HG03469 (cell line): Measurements from ENCODE around the gene ZNF655.

Experiments
- ATAC-seq: cut with Tn5 transposase; IDR thresholded peaks from one replicate; pipeline ENCODE4 v1.9.1; 2021; ENCODE audit warnings: mild to moderate bottlenecking, moderate library complexity, moderate number of reproducible peaks; ENCODE audit not compliant: unreplicated experiment

Gene ZNF655

DNA sequence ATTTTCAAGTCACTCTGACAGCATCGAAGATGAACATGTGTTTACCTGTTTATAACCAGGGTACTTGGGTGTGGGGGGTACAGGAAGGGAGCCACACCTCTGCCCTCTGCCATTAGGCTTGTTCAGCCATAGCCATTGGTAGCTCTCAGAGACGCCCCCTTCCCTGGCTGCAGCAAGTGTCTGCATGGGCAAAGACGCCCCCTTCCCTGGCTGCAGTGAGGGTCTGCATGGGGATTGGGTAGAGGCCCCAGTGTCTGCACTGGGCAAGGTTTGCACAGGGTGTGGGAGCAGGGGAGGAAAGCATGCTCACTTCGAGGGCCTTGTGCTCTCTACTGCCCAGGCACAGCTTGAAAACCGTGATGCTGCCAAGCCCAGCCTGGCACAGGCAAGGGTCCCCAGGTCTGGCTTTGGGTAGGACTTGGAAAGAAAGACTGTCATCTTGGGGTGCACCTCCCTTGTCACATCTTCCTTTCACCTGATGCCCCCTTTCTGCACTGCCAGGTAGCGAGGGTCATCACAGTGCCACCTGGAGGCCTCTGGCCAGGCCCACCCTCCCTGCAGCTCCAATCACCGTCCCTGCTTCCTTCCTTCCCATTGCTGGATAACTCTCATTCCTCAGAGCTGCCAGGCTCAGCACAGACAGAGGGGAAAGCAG lies 43.3 kb downstream of the ZNF655 start:
- no peak for ATAC-seq

DNA sequence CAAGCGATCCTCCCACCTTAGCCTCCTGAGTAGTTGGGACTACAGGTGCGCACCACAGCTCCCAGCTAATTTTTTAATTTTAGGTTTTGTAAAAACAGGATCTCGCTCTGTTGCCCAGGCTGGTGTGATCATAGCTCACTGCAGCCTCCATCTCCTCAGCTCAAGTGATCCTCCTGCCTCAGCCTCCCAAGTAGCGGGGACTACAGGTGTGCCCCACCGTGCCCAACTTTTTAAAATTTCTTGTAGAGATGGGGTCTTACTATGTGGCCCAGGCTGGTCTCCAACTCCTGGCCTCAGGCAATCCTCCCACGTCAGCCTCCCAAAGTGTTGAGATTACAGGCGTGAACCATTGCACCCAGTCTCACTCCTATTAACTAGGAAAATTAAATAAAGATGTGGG lies 47.1 kb downstream of the ZNF655 start:
- no peak for ATAC-seq

DNA sequence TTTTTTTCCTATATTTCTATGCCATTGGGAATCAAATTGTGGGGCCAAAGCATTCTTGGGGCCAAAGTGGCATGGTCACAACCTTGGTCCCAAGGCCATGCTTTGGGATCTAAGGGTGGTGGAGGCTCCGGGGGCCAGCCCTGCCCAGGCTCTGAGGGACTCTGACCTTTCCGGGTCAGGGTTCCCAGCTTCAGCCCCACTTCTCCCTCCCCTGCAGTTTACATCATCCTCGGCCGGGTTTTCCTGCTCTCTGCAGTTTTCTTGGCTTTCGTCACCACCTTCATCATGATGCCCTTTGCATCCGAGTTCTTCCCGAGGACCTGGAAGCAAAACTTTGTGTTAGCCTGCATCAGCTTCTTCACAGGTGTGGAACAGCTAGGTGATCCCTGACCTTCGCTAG lies 48.1 kb downstream of the ZNF655 start:
- no peak for ATAC-seq

DNA sequence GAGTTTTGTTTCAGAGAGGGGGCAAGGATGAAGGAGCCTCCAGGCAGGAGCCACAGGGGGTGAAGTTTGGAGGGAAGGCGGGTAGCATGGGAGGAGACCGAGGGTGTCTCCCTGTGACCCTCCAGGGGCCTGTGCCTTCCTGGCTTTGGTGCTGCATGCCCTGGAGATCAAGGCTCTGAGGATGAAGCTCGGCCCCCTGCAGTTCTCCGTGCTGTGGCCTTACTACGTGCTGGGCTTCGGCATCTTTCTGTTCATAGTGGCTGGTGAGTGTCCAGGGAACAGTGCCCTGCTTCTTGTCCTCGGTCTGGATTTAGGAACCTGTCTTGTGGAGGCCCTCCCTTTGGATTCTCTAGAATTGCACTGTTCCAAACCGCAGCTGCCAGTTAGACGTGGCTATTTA lies 49.1 kb downstream of the ZNF655 start:
- no peak for ATAC-seq

DNA sequence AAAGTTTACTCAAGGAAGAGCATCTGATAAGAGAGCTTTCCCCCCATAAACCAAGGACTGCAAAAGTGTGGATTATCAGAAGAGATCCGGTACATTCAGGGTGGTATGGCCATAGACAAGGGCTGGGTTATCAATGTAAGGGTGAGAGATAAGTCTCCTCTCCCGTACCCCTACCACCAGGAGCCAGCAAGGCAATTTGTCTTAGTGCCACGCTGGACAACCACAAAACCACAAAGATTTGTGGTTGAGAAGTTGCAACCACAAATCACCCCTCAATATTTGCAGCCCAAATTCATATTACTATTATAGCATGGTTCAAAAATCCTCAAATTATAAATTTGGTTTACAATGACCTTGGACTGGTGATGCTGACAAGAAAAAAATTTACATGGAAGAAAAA lies 56.1 kb downstream of the ZNF655 start:
- no peak for ATAC-seq

DNA sequence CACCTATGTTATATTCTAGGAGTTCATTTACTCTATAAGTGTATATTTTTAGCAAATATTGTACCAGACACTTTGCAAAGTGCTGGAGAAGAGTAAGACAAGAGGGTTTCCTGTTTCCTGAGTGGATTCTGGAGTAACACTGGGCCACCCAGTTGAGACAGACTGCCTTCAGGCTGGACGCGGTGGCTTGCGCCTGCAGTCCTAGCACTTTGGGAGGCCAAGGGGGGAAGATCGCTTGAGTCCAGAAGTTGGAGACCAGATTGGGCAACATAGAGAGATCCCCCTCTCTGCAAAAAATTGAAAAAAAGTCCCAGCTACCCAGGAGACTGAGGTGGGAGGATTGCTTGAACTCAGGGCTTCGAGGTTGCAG lies 57.5 kb downstream of the ZNF655 start:
- no peak for ATAC-seq

DNA sequence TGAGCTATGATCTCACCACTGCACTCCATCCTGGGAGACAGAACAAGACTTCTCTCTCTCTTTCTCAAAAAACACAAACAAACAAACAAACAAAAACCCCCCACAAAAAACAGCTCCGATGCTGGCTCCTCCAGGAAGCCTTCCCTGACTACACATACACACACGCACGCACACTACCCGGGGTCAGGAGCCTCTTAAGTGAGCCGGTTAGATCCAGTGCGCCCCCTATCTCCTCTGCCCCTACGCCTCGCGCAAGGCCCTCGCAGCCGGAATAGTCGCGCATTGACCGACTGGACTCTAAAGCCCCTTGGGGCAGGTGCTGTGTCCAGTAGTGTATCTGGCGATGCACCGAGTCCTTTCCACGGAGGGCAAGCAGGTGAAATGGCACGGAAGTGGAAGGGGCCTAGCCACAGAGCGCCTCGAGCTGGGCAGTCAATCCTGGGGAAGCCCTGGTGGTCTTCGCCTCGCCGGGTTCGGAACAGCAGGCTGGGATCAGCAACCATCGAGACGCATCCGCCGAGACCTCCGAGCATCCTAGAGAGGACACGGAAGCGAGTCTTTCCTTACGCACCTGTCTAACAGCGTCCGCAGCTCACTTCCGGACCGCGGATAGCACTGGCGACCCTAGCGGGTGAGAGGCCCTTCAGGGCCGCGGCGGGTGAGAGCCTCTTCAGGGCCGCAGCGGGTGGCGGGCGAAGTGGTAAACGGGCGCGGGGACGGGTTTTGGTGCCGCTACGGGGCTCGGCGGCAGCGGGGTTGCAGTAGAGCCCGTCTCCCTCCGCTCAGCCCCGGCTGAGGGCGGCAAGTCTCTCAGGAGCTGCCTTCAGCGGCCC lies 58.1 kb downstream of the ZNF655 start, which contains the start of gene ZSCAN25:
ZSCAN25 (plus strand) TSS at position 588 of the 833 bp plus-strand sequence. CDS start 2,661 bp downstream, outside the sequence.
- peak; percentile 73 for ATAC-seq

DNA sequence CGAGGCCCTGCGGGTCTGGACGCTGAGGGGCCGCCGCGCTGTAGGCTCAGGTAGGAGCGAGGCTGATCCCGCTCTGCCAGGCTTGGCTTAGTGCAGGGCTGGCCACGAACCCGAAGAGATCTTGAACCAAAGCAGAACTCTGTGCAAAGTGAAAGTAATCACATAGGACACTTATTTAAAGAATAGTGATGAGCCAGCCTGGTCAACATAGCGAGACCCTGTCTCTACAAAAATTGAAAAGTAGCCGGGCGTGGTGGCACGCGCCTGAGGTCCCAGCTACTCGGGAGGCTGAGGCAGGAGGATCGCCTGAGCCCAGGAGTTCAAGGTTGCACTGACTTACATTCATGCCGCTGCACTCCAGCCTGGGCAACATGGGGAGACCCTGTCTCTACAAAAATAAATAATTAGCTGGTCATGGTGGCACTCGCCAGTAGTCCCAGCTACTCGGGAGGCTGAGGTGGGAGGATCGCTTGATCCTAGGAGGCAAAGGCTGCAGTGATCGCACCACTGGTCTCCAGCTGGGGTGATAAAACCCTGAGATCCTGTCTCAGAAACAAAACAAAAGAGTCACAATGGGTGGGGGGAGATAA lies 58.8 kb downstream of the ZNF655 start:
- peak; percentile 25 for ATAC-seq

DNA sequence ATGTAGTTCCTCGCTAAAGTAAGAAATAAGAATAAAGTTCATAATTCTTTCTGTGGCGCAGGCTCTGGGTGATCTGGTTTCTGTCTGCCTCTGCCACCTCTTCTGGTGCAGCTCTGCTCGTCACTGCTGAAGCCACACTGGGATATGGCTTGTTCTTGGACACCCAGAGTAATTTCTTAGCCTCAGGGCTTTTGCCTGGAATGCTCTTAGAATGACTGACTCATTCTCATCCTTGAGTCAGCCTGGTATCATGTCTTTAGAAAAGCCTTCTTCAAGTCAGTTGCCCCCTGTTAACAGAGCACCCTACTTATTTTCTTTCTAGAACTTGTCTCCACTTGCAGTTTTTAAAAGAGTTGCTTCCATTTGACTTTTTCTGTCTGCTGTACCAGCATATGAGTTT lies 60.3 kb downstream of the ZNF655 start:
- no peak for ATAC-seq

DNA sequence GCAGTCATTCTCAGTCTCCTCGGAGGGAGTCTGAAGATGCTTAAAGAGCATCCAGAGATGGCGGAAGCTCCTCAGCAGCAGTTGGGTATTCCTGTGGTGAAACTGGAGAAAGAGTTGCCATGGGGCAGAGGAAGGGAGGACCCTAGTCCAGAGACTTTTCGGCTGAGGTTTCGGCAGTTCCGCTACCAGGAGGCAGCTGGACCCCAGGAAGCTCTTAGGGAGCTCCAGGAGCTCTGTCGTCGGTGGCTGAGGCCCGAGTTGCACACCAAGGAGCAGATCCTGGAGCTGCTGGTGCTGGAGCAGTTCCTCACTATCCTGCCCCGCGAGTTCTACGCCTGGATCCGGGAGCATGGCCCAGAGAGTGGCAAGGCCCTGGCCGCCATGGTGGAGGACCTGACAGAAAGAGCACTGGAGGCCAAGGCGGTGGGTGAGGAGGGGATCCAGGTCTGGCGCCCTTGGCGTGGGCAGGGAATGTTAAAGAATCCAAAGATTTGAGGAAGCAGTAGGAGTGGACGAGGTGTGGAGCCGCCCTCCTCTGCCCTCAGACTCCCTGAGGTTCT lies 61.2 kb downstream of the ZNF655 start:
- no peak for ATAC-seq

DNA sequence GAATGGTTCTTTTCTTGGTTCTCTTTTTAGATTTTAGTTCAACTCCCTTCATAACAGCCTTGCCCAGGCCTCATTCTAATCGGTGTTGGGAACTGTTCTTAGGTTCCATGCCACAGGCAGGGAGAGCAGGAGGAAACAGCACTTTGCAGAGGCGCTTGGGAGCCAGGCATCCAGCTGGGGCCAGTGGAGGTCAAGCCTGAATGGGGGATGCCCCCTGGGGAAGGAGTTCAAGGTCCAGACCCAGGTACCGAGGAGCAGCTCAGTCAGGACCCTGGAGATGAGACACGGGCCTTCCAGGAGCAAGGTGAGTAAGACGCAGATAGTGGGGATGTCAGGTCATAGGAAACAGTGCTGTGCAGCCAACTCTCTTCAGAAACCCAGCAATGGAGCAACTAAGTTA lies 62.8 kb downstream of the ZNF655 start:
- ATAC-seq: no peak

DNA sequence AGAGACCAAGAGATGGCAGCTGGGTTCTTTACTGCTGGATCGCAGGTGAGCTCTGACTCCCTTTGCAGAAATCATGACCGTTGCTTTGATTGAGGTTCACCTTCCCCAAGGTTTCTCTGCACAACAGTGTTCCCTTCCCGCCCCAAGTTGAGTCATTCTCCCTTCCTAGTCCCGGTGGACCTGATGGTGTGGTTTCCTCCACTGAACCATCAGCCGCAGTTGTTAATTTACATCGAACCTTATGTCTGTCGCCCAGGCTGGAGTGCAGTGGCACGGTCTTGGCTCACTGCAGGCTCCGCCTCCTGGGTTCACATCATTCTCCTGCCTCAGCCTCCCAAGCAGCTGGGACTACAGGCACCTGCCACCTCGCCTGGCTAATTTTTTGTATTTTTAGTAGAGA lies 64.2 kb downstream of the ZNF655 start:
- ATAC-seq: no peak

DNA sequence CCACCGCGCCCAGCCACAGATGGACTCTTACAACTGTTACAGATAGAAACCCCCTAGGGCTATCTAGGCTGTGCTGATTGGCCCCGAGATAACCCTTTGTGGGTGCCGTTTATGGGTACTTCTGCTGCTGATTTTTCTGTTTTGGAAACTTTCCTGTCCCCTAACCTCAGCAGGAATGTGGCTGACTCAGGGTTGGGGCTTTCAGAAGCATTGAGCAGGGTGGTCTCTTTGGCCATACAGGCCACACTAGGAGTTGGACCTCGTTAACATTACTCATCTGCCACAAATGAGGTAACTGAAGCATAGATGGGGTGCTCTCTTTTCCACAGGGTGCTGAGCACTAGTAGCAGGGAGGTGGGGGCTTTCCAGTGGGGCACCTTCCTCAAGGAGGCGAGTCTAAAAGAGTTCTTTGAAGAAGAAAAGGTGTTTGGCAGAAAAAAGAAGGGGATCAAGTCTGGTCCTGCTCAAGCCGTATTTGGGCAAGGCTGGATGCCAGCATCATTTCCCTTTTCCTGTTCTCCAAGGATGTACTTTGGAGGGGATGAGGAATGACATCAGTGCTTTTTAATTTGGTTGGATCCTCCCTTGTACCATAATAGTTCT lies 64.8 kb downstream of the ZNF655 start:
- ATAC-seq: no peak

DNA sequence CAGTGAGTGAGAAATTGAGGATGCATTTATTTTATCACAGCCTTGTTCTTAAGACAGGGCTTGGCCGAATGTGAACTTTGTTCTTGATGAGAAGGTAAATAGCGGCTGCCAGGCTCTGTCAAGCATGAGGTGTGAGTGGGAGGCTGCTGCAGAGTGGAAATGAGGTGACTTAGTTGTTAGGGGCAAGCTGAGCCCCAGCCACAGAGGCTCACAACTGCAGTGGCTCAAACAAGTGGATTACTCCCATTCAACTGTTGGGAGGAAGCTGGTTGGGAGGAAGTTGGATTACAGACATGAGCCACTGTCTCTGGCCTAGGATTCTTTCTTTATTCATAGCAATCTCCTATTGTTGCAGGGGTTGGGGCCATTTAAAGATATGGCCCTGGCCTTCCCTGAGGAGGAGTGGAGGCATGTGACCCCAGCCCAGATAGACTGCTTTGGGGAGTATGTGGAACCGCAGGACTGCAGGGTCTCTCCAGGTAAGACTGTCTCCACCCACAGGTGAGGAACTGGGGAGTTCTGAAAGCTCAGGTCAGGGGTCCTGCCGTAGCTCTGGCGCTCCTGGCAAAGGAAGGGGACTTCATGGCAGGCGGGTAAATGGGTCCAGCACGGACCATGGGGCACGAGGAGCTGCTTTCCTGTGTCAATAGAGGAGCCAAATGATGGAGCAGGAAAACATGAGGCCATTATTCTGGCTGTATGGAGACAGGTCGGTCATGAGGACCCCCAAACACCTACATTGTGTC lies 65.4 kb downstream of the ZNF655 start:
- no peak for ATAC-seq

DNA sequence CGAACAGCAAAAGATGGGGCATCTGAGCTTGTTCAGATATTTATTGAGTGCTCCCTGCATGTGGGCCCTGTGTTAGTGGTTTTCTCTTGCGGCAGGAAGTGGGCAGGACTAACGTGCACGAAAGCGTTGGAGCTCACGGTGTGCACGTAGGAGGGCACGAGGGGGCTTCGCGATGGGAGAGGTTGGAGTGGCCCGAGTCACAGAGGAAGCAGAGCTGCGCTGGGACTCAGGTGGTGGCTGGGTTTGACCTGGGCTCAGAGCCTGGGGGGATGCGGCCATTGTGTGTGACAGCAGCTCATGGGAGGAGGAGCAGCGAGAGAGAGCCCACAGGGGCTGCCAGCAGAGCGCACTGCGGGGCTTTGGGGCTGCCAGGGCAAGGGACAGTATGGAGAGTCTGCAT lies 66.0 kb downstream of the ZNF655 start:
- no peak for ATAC-seq

DNA sequence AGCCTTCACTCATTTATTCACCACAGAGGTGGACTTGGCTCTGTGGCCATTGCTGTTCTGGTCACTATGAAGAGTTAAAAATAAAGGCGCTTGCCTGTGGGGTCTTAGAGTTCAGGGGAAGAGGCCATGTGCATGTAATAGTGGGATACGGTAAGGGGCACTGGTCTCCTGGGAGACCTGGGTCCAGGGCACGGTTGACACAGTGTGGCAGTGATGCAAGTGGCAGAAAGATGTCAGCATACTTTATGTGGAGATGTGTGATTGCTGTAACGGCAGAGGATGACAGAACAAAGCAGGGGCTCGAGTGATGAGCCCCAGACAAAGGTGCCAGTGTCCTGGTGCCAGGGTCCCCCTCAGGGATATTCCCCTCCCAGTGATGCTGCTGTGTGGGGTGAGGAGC lies 66.9 kb downstream of the ZNF655 start:
- ATAC-seq: no peak

DNA sequence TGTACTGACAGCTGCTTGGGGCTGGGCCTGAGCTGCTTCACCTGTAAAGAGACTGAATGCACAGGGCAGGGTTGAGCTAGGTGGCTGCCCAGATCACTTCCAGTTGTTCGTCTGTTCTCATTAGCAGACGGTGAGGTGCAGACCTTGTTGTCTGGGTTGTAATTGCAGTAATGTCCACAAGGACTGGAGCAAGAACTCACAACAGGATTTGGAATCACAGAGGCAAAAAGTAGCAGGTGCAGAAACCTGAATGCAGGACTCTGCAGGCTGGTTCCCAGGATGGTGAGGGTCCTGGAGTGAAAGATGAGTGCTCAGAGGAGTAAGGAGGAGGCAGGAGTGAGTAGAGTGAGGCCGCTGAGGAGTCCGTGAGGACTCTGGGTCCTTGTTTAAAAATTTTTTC lies 67.5 kb downstream of the ZNF655 start:
- ATAC-seq: no peak
